COLO668 (cell line): ENCODE measurements around the gene SEMA5A.

Source experiments
- DNase-seq: peaks from one replicate; lab custom pipeline; 2025; ENCODE audit not compliant: unreplicated experiment; lab: John Stamatoyannopoulos, UW

SEMA5A gene

DNA sequence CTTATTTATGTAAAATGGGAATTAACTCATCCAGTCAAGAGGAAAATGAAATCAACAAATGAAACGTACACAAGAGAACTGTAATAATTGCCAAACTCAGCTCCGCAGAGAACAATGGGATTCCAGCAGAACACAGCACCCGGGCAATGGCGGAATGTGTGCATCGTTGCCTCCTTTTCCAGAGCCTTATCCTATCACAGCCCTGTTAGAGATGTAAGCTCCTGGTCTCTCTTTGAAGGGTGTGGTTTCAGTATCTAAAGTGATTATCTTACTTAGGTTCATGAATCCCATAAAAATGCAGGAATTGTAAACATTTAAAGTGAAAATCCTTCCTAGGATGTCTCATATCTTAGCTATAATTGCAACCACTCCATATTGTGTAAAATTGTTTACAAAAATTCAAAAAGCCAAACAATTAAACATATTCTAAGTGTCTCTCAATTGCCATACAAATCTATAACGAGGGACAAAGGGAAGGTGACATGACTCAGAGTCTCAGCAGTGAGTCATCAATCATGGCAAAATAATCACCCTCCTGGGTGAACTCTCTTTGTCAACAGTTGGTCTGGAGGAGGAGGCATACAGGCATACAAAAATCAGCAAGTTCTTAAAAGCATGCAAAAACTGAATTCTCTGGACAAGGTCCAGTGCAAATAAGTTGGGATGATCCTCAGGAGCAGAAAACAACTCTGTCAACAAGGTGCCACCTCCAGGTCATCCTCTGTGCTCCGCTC, 22.6 kb downstream of the SEMA5A start:
- no peak for DNase-seq

DNA sequence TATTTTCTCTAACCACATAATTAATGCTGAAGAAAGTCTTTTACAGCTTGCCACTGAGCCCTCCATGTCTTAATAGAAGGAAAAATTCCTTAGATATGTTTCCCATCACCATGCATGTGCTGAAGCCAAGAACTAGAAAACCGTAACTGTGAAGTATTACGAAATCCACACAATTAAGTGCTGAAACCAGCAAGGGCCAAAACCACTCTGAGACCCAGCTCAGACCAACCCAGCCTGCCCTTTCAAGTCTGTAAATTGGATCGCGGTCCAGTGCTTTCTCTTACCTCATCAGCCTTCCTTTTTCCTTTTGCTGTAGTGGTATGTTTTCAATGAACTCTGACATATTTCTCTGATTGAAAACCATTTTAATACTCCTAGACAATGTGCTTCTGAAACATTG, 26.3 kb downstream of the SEMA5A start:
- DNase-seq = no peak

DNA sequence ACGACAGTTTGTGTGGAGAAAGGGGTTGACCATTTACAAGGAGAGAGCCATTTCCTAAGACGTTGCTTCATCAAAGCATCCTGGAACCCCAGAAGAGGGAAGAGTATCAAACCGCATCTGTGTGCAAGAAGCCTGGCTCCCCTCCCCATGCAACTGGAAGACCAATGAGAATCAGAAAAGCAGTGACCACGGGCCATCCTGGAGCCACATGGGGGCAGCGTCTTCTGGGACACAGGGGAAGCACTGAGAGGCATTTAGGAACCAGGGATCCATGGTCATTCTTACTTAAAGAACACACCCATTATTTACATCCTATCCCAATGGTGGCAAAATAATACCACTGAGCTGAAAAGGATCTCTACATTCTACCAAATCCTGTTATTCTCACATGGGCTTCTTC, 29.3 kb downstream of the SEMA5A start:
- no peak for DNase-seq

DNA sequence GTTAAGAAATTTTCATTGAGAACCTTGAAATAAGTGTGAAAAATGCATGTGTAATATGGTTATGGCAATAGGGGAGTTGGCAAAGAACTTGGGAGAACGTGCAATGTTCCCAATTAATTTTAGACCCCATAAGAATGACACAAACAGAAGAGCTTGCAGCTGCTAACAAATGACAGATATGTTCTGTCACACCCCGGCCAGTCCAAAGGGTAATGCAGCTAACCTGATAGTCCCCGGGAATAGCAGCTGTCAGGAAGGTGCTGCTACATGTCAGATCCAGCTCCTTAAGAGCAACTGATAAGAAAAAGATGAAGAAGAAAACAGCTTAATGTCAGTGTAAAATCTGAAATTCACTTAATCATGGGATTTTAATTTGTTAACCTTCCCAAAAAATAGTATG, 30.4 kb downstream of the SEMA5A start:
- no peak for DNase-seq

DNA sequence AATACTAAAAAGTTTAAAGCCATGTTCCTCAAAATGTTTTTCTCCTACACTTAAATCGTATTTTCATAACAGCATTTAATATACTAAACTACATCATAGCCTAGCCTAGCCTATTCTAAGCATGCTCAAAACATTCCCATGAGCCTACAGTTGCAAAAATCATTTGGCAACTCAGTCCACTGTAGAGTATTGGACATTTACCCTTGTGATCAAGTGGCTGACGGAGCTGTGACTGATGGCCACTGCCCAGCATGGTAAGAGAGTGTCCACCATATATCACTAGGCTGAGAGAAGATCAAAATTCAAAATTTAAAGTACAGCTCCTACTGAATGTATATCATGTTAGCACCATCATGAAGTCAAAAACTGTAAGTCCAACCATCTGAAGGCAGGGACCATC, 30.9 kb downstream of the SEMA5A start:
- no peak for DNase-seq

DNA sequence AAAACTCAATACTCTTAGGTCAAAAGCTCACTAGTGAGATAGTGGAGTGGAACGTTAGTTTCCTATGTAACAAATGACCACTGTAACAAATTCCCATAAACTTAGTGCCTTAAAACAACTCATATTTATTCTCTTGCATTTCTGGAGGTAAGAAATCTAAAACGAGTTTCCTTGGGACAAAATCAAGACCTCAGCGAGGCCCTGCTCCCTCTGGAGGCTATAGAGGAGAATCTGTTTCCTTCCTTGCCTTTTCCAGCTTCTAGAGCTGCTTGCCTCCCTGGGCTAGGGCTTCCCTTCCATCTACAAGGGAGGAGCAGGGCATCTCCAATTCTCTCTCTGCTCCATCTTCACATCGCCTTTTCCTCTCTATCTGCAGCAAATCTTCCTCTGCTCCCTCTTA, 32.0 kb downstream of the SEMA5A start:
- no peak for DNase-seq

DNA sequence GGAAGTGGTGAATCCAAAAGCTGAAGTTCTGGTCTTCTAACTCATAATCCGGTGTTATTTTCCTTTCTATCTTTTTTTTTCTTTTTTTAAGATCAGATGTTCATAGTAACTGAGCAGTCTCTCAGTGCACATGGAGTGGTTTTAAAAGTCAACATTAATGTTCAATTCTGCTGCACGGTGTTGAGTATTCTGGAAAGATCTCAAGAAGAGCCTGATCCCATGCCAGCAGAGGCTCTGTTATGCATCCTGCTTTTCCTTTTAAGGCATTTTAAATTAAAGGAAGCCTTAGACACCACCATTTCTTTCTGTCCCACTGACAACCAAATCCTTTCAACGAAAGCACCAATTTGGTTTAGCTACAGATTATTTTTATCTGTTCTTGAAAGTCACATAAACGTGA, 33.4 kb downstream of the SEMA5A start:
- DNase-seq = no peak

DNA sequence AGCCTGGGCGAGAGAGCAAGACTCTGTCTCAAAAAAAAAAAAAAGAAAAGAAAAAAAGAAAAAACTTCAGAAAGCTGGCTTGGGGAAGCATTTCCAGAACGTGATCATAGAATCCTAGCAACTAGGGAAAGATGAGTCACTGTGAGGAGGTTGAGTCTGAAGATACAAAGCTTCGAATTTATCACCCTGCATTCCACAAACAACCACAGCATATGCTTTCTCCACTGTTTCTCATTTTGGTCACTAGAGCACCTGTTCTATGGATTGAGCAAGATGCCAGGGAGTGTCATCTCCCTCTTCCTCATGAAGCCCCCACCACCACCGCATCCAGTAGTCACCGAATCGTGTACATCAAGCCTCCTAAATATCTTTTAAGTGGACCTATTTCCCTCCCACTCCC, 37.9 kb downstream of the SEMA5A start:
- no peak for DNase-seq

DNA sequence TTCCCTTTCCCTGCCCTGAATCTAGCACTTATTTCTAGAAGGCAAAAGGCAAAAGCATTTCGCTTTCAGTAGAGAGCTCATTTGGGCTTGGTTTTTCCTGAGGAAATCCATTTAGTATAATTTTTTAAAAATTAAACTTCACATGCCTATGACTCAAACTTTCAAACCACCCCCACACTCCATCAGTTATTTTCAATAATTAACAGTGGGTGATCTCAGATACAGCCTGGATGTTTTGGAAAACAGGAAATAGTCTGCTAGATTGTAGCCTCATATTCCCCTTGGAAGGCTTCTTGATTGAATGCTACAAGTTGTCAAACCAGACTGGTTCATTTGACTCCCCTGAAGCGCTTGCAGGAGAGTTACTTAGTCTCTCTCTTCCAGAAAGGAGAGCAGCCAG, 40.6 kb downstream of the SEMA5A start:
- no peak for DNase-seq

DNA sequence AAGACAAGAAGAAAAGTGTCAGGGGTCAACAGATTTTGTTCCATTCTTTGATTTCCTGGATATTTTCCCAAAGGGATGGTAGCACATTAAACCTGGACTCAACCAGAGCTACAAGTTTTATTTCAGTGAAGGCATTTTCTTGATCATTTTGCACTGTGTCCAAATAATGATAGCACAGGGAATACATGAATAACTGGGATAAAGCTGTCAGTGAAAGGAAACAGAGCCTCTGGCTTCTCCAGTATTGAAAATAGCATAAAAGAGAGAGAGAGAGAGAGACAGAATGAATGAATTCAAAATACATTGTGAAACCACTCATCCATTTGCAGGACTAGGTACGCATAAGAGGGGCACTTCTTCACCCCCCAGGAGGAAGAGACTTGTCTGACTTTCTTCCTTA, 43.0 kb downstream of the SEMA5A start:
- DNase-seq = no peak

DNA sequence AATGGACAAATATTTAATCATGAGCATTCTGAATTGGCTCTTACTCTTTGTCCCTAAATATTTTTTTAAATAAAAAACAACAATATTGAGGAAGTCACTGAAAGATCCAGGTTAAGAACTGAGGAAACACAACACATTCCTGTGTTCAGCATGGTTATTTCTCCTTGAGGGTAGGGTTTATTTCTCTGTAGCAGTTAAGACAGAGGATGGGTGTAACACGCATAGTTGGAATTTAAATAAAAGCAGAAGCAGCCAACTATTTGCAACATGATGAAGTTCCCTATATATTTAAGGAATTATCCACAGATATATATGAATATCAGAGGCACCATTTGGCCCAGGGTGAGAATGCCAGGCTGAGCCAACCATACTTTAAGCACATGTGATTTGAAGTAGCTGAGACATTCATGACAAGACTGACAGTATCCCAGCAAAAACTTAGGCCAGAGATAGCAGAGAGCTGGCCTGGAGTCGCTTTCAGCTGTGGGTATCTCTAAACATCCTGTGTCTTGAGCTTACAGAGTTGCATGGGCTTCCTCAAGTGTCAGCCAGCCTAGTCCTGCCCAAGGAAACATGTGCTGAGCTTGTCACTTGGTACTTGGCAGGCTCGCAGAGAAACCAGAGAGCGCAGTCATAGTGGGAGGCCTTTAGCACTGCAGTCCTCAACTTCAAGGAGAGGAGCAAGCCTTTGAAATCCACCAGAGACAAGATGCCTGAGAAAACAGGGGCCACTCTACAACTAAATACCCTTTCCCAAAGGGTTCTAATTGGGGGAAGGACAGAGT, 43.6 kb downstream of the SEMA5A start:
- no peak for DNase-seq

DNA sequence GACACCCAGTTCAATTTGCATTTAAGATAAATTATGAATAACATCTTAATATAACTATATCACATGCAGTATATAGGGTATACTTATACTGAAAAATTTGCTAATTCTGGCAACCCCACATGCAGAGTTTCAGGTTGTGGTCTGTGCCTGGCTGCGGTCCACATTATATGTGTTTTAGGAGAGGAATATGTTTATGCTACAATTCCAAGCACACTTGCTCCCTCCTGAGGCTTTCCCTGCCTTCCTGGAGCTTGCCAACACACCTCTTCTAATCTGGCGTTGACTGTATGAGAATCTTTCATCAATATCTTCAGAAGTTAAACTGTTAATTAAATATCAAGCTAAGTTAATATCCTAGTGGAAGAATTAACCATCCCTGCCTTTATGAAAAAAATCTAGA, 45.2 kb downstream of the SEMA5A start:
- no peak for DNase-seq

DNA sequence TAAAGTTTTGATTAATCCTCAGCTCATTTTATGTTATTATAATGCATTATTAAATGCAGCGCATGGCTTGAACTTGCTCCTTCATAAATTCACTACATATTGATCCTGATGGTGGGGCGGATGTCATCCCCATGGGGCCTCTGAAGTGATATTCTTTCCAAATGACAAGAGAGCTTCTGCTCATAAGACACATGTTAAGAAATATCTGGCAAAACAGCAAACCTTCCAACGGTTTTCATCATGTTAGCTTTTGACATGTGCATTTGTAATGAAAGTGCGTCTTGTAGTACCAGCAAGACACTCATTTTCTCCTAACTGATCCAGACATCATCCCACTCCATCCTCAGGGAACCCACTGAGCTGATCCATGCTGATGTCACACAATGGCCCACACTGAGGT, 45.7 kb downstream of the SEMA5A start:
- DNase-seq = no peak

DNA sequence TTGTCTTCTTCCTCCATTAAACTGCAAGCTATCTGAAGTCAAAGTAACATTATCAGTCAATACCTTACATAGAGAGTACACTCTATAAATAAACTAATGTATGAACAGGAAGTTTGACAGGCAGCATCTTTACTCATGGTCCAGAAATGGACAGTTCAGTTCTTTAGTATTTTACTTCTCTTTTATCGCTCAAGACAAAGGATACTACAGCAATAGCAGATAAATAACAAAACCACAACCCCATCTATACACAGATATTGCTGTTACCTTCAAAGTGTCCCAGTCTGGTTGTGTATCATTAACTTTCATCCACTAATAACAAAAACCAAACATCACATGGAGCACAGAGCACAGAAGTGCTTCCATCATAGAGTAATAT, 46.4 kb downstream of the SEMA5A start:
- DNase-seq = no peak

DNA sequence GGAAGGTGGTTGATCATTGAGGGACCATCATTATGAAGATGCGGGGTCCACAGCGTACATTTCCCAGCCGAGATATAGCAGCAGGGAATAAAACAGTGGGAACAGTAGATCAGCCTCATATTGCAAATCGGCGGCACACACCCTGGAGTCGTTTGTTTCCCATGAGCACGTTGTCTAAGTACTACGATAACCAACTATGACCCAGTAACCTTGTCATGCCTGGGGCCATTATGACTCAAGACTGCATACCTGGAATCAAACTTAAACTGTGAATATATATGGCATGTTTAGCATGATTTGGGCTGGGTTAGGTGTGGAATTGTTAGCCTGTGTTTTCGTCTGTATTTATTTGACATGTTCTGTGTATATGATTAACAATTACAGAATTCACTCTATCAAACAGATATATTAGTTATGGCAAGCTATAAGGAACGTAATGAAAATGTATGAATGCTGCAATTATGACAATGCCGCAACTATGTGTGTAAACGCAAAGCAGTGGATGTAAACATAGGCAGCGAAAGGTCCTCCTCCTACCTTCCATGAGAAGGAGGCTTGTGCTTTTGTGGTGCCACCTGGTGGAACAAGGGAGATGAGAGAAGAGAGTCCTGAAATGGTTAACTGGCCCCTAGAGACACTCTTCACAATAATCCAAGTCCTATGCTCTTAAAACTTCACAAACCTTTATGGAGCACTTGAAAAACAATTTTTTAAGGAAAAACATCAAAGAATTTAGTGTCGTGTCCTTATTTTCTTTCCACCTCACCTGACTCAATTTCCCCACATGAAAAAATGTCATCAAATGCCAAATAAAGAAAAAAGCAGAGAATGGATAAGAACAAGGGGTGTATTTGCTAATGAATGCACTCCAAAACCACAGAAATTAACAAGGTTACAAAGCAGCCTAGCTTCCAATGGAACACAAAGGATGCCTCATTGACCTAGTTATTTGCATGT, 47.1 kb downstream of the SEMA5A start:
- DNase-seq = peak; percentile 5

DNA sequence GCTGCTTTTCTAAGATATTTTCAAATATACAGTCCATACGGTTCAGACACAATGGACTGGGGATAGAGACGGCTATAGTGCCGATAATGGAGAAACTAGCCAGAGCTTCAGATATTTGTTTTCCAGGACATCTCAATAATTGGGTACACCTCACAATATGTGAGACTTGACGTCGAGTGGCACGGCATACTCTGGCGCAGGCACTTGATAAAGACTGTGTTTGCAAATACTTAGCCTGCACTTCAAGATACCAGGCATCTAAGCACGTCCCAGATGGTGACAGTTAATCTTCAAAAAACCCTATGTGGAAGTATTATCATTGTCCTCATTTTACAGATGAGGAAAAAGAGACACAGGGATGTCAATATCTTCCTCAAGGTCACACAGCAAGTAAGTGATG, 48.5 kb downstream of the SEMA5A start:
- no peak for DNase-seq

DNA sequence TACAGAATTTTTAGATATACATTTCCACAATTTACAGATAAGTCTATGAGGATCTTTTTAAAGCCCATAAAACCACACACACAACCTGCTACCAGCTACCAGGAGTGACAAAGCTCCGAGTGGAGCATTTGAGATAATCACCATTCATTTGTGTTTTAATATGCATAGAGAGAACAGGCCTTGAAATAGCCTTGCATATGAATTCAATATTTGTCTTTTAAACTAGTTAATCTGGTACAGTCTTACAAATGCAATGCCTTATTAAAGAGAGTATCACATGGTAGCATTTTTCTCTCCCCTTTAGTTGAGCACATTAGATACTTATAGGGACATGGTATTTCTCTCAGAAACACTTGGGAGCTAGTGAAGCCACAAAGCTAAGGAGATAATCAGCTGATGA, 49.1 kb downstream of the SEMA5A start:
- no peak for DNase-seq

DNA sequence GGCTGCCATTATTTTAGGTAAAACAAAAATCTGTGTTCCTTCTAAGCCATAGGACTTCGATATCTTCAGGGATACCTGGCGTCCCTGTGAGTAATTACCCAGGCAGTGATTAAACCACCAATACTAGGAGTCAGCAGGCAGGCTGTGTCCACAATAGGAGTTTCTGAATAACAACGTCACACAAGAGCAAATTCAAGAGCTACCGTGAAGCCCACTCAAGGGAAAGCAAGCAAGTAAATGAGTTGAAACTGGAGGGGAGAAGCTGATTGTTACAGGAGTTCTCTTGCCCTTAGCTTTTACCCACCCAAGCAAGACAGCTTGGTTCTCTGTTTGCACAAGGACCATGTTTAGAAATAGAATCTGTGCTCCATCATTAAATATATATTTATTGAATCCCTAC, 50.8 kb downstream of the SEMA5A start:
- DNase-seq = no peak

DNA sequence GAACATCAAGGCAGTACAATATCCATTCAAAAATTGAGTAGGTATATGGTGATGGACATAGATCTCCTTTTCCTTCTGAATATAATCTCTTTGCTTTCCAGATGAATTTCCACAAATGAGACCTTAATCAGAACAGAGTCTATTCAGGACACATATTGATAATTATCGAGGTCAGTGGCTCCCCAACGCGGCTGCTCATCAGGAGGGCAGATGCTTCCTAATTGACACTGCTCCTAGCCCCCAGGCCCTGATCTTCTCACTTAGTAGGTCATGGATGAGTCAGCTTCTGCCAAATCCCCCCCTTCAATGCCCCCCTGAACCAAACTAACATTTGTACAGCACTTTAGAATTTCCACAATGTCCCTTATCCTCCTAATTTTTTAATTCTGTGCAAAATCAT, 51.6 kb downstream of the SEMA5A start:
- no peak for DNase-seq

DNA sequence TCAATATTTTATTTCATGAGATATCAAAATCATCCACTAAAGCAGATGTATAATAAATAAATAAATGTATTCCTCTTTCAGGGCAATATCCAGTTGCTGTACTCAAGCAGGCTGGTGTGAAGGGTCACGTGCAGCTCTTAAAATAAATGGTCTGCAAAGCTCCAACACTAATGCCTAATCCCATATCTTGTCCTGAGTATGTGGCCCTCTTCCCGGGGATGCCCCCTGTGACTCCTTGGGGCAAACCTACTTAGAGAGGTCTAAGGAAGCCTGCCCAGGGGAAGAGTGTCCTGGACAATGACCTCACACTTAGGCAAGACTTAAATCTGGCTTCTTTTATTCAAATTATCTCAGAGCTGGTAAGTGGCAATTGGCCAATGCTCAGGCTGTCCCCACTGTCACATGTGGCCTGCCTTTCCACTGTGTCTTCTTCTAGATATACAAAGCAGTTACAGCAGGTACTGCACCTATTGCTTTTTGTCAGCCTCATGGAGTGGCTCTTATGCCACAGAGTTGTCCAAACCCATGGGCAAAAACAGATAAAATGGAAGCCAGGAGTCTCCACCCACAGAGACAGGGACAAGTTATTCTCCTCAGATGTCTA, 55.3 kb downstream of the SEMA5A start:
- no peak for DNase-seq

DNA sequence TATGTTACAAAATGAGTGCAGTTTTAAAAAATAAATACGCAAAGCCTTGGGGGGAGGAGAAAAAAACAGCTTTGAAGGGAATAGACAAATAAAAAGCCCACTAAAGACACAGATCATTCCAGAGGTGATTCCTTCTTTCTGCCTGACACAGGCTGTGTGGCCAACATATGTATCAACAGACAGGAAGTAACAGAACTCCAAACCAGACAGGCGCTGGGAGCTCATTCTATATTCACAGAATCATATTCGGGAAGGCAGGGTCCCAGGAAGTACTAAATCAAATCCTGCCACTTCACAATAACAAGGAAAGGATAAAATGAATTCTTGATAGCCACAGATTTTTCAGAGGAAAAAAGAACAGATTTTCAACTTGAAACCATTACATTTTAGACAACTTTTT, 62.1 kb downstream of the SEMA5A start:
- no peak for DNase-seq
